Measurements from ENCODE around the gene PYM1. TPM values are rescaled to one million over a fixed set of nuclear protein-coding genes. Genes with fewer than 3 reads are reported as not detected.

The PYM1 gene
- total RNA-seq, 1 experiment from 2014 or later = 39.5 TPM

DNA sequence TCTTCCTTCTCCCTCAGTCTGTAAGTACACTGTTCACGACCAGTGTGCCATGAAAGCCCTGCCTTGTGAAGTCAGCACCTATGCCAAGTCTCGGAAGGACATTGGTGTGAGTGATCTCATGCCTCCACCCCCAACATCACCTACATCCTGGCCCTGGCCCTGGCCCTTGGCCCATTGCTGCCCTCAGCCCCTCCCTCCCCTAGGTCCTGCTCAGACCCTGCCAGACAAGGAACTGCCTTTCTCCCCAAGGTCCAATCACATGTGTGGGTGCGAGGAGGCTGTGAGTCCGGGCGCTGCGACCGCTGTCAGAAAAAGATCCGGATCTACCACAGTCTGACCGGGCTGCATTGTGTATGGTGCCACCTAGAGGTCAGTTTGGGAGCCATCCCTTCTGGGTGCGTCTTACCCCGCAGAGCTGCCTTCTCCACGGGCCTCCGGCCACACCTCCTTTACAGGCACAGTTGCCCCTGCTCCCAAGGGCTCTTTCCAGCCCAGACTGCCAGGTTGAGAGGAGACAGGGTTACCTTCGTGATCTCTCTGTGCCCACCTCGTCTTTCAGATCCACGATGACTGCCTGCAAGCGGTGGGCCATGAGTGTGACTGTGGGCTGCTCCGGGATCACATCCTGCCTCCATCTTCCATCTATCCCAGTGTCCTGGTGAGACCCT, 12.5 kb upstream of the PYM1 start:
- peak; percentile 78 for DNase-seq (ENCODE audit: low read depth)

DNA sequence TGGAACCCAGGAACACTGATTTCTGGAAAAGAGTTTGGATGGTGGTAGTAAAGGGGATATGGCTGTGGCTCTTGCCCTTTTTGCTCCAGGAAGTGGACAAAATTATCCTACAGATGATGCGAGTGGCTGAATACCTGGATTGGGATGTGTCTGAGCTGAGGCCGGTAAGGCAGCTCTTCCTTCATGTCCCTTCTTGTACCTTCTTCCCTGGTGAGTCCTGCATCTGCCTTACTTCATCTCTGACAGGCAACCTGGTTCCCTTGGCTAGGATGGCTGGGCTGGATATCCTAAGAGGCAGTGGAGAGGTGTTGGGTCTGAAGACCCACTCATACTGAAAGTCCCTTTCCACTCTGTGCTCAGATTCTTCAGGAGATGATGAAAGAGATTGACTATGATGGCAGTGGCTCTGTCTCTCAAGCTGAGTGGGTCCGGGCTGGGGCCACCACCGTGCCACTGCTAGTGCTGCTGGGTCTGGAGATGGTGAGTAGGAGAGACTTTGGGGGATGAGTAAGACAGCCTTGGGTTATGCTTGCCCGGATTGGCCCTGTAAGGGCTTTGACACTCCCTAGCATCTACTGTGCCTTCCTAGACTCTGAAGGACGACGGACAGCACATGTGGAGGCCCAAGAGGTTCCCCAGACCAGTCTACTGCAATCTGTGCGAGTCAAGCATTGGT, 11.3 kb upstream of the PYM1 start:
- DNase-seq (ENCODE audit: low read depth) = peak; percentile 9

DNA sequence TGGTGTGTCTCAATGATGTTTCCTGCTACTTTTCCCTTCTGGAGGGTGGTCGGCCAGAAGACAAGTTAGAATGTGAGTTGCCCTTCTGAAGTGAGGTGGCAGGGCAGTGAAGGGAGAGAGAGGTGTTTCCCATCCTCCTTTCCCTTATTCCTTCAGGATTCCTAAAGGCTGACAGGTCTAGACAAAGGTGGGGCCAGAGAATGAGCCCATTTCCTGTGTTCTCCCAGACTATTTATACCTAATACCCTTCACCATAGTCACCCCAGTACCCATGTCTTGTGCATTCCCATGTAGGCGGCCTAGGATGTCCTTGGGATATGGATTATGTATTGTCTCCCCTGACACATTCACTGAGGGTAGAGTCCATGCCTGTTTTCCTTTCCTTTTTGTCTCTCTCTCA, 10.3 kb upstream of the PYM1 start:
- DNase-seq (ENCODE audit: low read depth) = no peak

DNA sequence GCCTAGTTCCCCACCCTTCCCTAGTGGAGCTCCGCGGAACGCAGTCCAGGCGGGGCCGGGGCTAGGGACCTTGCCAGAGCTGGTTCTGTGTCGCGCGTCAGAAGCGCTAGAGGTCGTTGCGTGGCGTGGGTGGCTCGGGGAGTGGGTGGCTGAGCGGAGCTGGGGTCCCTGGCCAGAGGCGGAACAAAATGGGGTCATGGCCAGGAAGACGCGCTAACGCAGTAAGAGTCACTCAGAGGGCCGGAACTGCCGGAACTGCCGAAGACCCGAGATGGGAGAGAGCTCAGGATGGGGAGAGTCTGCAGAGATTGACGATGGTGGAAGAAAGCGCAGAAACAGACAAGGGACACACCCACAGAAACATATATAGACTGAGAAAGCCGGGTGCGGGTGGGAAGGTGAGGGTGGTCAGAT, 8.1 kb upstream of the PYM1 start:
- DNase-seq (ENCODE audit: low read depth) = no peak

DNA sequence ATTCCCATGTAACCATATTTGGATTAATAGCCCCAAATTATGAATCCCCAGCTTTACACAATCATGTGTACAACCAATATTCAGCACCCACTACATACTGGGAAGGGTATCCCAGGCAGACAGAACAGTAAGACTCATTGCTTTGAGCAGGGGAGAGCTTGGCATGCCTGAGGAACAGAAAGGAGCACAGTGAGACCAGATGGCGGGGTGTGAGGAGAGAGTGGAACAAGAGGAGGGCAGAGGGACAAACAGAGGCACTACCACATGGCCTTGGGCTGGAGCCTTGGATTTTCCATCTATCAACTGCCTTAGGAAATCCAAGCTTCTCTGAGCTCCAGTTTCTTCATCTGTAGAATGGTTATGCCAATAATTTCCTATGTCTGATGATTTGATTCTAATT, 7.1 kb upstream of the PYM1 start:
- no peak for DNase-seq (ENCODE audit: low read depth)

DNA sequence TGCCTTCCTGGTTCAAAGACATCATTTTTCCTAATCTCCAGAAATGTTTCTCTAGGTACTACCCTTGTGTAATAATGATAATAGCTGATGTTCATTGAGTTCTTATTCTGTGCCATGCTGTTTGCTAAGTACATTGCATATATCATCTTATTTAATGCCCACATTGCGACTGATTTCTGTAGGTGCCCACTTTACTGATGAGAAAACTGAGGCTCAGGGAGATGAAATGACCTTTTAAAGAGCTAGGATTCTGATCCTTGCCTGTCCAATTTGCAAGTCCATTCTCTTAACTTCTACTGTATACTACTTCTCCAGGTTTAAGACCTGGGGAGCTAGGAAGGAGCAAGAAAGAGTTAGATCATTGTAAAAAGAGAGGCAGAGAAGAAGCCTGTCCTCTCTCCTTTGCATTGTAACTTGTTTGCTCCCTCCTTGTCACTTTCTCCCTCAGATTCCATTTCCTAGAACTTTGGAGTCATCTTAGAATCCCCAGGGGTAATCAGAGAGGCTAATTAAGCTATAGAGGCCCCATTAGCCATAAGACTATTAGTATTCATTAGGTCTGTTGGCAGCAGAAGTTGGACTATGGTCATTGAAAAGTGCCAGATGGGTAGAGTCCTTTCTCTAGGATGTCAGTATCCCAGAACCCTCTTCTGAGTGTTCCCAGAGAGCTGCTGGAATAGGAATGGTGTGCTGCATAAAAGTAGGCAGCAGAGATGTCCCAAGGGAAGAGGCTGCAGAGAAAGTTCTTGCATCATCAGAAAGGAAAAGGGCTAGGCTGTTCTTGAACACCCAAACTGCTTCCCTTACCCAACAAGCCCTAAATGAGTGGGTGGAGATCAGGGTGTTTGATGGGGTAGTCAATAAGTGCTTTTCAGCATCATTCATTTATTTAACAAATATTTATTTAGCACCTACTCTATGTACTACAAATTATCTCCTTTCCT, 6.4 kb upstream of the PYM1 start:
- DNase-seq (ENCODE audit: low read depth) = peak; percentile 50

DNA sequence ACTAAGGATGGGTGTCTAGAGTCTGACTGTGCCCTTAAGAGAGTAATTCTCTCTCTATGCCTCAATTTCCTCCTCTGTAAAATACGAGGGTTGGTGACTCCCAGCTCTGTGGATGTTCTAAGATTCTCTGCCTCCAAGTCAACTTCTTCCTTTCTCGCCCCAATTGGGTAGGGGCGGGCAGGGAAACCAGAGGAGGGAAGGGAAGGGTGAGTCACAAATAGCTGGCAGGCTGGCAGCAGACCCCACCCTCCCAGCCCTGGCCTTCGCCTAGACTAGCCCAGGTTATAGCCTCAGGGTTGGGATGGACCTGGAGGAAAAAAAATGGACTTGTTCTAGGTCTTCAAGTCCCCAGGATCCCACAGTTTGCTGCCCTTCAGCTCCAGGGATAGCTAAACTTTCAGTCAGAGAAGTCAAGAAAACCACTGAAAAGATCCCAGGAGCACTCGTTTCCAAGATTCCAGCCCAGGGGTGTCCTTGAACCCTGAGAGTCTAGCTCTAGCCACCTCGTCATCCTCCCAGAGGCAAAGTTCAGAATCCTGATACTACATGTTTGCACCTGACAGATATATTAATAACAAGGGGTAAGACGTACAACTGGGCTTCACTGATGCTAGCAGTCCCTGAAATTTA, 5.6 kb upstream of the PYM1 start:
- peak; percentile 46 for DNase-seq (ENCODE audit: low read depth)

DNA sequence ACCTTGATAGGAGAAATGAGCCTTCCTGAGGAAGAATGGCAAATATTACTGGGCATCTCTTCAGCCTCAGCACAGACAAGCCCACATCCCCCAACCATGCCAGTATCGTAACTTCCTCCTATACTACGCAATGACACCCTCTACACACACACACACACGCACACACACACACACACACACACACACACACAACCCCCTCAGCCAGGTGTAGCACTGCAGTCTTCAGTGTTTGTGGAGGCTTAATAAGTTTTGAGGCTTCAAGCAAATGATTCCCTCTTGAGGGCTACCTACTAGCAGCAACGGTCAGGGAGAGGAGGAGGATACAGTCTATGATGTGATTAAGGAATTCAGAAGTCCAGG, 4.8 kb upstream of the PYM1 start:
- peak; percentile 23 for DNase-seq (ENCODE audit: low read depth)

DNA sequence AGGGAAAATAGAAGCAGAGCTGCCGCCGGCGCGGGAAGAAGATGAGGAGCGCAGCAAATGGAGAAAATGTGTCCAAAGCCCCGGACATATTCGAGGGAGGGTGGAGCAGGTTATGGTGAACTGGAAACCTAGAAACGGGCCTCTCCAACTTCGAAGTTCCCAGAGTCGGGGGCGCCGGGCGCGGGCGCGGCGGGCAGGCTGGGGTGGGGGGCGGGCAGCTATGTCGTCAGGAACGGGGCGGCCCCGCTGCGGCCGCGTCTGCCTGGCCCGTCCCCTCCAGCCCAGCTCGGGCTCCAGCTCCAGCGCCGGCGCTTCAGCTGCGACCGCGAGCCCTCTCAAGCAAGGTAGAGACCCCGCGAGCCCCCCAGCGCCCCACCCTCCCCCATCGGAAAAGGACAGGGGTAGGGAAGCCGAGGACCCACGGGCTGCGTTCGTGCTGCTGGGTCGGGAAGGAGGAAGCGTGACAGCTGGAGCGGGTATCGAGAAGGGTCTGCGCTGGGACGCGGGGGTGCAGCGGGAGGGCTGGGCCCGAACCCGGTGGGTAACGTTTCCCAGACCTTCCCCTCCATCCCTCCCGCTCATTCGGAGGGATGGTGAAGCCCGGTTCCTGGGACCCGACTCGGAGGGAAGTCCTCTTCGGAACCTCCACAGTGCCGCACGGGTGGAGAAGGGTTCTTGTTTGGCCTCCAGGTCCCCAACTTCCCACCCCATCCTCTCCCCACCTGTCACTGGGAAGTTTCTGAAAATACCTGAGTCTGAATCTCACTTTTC, 4.3 kb upstream of the PYM1 start:
- peak; percentile 14 for DNase-seq (ENCODE audit: low read depth)

DNA sequence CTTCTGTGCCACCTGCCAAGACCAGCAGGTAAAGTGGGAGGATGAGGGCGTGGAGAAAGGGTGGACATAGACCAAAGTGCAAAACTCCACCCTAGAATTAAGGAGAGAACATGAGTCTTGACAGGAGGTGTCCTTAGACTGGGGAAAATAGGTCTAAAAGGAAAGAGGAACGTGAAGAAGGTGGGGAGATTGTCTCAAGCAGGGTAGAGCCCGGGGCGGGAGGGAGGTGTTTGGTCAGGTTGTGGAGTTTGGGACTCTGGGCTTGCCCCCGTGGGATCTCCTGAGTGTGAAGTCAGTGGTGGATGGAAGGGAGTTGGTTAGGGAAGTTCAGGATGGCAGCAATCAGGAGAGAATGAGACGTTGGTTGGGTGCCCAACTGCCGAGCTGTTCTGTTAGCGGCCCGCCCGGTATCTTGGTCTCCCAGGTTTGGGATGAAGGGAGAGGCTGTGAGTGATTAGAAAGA, 3.7 kb upstream of the PYM1 start:
- DNase-seq (ENCODE audit: low read depth) = peak; percentile 8

DNA sequence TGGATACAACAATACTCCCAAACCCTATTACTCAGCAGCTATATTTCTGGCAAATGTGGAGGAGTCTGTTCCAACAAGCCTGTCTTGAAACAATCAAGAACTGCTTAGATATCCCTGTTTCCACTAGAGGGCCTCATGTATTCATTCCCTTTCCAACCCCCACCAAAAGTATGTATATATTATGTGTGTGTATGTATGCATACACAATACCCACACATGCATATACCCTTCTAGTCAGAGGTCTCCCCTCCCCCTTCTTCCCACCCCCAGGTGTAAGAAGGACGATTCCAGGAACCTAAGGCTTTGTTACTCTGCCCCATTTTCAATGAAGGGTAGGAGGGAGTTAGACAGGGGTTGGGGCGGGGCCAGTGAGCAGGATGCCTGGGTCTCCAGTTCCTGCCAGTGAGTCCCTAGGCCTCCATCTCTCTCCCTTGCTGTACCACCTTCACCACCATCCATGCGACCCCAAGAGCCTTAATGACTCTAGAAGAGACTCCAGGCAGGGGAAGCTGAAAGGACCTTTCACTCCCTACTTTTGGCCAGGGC, 3.1 kb upstream of the PYM1 start, which contains the start of gene DGKA:
Gene DGKA, plus strand, starts transcription at position 392 of the 546 bp plus-strand sequence. CDS start 5,342 bp downstream, outside the sequence.
- peak; percentile 58 for DNase-seq (ENCODE audit: low read depth)

DNA sequence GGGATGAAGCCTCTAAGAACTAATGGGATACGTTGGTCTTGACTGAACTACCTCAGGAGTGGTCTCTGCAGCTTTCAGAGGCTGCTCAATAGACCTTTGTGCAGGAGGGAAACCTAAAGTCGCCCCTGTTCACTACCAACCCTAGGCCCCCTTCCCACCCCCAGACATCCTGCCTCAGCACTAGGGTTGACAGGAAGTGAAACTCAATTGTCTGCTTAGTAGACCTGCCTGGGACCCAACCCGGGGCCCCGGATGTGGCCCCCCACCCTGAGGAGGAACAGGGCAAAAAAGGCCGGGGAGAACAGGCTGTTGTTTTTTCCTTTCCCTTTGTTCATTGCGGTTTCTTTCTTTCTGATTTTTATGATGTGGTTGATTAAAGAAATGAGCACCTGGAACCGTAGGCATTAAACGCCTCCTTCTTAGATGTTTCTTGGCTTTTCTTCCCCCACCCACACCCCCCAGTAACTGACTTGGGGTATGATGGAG, 1.7 kb upstream of the PYM1 start:
- DNase-seq (ENCODE audit: low read depth) = no peak

DNA sequence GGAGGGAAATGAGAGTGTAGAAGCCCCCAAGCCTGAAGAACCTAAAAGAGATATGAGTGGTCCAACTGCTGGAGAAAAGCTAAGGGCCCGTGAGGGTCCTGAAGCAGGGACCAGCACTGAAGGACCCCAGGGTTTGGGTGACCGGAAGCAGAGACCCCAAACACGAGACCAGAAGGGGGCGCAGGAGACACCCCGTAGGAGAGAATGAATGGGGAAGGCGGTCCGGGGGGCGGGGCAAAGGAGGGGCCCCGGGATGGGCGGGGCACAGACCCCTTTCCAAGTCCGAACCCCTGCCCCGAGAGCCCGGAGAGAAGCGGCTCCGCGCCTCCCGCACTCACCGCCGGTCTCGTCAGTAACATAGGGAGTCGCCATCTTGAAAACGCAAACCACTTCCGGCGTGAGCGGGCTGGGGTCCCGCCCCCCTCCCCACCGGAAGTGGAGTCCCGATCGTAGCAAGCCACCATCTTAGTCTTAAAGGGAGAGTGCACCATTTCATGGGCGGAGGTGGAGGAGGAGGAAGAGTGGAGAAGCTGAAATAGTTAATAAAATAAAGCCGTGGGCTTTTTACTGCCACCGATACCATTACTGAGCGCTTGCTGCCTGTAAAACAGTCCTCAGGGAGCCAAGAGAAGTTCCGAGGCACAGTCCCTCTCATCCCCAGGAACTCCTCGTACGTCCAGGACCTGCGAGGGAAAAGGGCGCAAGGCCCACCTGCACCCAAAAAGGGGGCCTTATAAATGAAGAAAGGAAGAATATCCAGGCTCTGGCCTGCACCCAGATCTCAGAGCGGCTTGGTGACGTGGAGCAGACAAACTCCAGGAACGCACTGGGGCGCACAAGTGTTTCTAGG, 731 bp downstream of the PYM1 start:
- DNase-seq (ENCODE audit: low read depth) = peak; percentile 92

DNA sequence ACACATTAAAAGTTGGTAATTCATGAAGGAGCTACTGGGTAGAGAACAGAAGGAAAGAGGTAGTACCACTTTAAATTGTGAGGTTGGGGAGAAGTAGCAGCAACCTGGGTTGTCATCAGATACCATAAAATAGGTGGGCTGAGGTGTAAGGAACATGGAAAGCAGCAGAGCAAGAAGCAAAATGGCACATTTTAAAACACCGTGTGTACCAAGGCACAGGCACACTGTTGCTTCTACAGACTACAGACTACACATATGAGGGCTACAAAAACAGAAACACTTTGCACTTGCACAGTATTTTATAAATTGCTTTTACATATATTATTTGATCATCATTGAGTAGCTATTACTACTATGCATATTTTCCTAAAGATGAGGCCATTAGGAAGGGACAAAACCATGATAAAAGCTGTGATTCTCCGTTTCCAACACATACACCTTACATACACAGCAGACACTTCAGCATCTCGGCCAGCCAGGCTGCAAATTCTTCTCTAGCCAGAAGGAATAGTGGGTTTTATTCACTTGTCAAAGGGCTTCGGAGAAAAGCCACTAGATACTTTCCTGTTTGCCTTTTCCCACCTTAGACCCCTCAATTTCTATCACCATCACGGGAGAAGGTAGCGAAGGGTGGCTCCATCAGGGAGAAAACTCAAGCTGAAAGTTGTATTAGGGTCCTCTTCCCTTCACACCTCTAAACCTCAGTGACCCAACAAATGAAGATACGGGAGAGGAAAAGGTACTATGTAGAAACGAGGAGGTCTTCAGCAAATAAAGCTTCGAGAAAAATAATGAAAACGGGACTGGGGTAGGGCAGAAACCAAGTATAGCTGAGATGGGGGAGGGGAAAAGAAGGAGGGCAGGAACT, 1.6 kb downstream of the PYM1 start:
- DNase-seq (ENCODE audit: low read depth) = no peak

DNA sequence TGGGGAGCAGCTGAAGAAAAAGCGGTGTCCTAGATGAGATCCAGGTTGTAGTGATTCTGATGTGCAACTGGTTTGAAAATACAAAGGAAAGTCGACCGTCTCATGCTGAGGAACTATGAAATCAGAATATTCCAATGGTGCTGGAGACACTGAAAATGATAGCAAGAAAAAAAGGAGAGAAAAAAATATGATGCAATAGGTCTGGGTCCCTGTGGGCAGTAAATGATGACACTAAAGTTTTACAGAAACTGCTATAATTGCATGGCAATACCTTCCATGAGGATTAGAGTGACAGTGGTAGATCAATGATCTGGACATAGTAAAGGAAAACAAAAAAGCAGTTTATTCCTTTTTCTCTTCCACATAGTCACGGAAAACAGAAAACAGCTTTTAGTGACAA, 2.3 kb downstream of the PYM1 start:
- no peak for DNase-seq (ENCODE audit: low read depth)

DNA sequence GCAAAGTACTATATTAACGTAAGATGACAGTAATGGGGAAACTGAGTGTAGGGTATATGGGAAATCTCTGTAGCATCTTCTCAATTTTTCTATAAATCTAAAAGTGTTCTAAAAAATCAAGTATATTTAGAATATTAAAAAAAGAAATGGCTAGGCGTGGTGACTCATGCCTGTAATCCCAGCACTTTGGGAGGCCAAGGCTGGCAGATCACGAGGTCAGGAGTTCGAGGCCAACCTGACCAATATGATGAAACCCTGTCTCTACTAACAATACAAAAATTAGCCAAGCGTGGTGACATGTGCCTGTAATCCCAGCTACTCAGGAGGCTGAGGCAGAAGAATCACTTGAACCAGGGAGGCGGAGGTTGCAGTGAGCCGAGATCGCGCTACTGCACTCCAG, 4.0 kb downstream of the PYM1 start:
- peak; percentile 15 for DNase-seq (ENCODE audit: low read depth)

DNA sequence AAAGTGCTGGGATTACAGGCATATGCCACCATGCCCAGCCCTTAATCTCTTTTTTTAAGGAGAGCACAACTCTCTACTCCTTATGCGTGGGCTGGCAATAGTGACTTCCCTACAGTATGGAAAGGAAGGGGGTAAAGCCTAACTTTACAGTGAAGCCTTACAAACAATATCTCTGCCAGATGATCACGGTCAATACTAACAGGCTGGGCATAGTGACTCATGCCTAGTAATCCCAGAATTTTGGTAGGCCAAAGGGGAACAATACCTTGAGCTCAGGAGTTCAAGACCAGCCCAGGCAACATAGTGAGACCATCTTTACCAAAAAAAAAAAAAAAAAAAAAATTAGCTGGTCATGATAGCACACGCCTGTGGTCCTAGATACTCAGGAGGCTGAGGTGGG, 5.6 kb downstream of the PYM1 start:
- DNase-seq (ENCODE audit: low read depth) = no peak

DNA sequence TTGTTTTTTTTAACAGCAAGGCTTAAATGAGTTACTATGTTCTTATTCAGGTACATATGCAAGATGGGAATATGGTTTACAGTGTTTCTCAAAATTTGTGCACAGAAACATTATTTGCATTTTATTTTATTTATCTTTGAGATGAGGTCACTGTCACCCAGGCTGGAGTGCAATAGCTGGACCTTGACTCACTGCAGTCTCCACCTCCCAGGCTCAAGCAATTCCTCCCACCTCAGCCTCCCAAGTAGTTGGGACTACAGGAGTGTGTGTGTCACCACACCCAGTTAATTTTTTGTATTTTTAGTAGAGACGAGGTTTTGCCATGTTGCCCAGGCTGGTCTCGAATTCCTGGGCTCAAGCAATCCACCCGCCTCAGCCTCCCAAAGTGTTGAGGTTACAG, 8.7 kb downstream of the PYM1 start:
- DNase-seq (ENCODE audit: low read depth) = peak; percentile 47

DNA sequence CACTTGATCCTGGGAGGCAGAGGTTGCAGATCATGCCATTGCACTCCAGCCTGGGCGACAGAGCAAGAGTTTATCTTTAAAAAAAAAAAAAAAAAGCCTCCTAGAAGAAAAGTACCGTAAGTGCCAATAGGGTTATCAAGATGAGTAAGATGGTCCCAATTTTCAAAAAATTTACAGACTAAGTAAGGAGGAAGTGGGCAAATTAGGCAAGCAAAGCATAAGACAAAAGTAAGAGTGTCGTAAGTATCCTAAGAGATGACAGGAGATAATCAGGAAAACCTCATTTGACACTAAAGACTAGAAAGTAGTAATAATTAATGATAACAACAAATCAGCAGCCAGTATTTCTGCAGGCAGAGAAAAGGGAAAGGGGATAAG, 12.2 kb downstream of the PYM1 start:
- no peak for DNase-seq (ENCODE audit: low read depth)
